Measurements from ENCODE around the gene PXDC1.
"Not testable (repeated sequence)": the region's sequence is repeated elsewhere in the genome, so short reads cannot be mapped to it uniquely, and the experiment has no call there.

The PXDC1 gene

DNA sequence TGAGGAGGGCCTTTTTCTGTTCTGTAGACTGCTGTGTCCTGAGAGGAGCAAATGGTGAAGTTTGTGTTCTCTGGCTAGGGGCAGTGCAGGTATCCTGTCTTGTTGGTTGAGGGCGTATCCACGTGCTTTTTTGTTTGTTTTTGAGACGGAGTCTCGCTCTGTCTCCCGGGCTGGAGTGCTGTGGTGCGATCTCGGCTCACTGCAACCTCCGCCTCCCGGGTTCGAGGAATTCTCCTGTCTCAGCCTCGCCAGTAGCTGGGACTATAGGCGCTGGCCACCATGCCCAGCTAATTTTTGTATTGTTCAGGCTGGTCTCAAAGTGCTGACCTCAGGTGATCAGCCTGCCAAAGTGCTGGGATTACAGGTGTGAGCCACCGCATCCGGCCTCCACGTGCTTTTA is 10.8 kb upstream of the PXDC1 start:
- no peak for DNase-seq (ENCODE audit: low read depth)

GRCh38 chr6:3761989-3762270 is 10.4 kb upstream of the PXDC1 start:
- no peak for DNase-seq (ENCODE audit: low read depth)

DNA sequence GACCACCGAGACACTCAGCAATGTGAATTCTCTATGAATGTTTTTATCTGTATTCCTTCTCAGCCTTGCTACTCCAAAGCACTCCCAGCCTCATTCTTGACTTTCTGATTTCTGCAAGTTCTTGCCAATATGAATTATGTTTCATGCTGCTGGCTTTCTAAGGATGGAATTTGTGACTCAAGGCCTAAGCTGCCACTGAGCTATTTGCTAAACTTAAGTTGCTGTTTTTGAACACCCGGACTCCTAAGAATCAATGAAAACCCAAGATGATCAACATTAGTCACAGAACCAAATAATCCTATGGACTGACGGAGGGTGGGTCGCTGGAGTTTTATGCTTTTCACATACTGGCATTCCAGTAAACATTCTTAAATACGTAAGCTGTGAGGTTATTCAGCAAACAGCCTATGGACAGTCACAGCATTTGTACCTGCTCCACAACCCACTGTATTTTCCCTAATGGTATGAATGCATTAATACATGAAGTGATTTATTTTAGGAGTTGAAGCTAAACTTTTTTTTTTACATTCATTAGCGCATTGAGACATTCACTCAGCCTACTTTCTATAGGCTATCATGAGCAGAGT is 8.2 kb upstream of the PXDC1 start:
- DNase-seq (ENCODE audit: low read depth) = no peak

DNA sequence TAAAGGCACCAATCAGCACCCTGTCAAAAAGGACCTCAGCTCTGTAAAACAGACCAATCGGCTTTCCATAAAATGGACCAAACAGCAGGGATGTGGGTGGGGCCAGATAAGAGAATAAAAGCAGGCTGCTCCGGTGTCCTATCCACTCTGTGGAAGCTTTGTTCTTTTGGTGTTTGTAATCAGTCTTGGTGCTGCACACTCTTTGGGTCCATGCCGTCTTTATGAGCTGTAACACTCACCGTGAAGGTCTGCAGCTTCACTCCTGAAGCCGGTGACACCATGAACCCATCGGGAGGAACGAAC is 7.3 kb upstream of the PXDC1 start:
- DNase-seq (ENCODE audit: low read depth) = no peak

DNA sequence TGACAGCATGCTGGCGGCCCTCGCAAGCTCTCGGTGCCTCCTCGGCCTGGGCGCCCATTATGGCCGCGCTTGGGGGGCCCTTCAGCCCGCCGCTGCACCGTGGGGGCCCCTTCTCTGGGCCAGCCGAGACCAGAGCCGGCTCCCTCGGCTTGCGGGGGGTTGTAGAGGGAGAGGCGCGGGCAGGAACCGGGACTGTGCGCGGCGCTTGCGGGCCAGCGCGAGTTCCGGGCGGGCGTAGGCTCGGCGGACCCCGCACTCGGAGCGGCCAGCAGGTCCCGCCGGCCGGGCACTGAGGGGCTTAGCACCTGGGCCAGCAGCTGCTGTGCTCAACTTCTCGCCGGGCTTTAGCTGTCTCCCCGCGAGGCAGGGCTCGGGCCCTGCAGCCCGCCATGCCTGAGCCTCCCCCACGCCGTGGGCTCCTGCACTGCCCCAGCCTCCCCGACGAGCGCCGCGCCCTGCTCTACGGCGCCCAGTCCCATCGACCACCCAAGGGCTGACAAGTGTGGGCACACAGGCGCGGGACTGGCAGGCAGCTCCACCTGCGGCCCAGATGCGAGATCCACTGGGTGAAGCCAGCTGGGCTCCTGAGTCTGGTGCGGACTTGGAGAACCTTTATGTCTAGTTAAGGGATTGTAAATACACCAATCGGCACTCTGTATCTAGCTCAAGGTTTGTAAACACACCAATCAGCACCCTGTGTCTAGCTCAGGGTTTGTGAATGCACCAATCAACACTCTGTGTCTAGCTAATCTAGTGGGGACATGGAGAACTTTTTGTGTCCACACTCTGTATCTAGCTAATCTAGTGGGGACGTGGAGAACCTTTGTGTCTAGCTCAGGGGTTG is 6.7 kb upstream of the PXDC1 start:
- DNase-seq (ENCODE audit: low read depth) = not testable (repeated sequence)

DNA sequence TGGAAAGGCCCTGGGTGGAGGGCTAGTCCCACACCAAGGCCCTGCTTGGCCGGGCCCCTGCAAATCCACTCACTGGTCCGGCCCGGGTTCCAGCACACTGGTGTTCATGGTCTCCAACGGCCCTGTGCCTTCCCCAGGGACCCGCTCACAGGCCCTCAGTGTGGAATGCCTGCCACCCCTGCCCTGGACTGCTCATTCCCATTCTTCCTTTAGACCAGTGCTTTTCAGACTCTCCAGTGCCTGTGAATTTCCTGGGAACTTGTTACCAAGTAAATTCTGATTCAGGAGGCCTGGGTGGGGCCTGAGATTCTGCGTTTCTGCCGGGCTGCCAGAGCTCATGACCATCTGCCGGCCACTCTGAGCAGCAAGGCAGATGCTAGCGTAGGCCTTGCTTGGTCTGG is 5.7 kb upstream of the PXDC1 start:
- no peak for DNase-seq (ENCODE audit: low read depth)

- DNase-seq (ENCODE audit: low read depth) = no peak
Measured at GRCh38 chr6:3756546-3756945, 5.0 kb upstream of the PXDC1 start.

- no peak for DNase-seq (ENCODE audit: low read depth)
Measured at GRCh38 chr6:3755637-3756545, 4.4 kb upstream of the PXDC1 start.

DNA sequence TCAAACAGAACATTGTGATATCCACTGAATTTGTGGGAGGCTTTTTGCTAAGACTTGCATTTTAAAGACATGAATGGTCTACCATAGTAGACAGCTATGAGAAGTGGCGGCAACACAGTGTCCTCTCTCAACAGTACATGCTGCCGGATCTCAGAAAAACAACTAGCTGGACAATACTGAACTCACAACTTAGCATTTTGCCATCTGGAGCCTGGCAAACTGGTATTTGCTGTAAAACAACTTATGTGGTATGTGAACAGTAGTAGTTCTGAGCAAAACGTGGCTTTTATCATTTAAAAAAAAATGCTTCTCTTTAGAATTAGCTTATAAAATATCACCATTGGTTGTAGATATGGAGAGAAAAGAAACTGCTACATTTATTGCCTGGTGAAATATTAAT is 3.3 kb upstream of the PXDC1 start:
- DNase-seq (ENCODE audit: low read depth) = no peak

- DNase-seq (ENCODE audit: low read depth) = not testable (repeated sequence)
Measured at GRCh38 chr6:3754032-3754725, 2.7 kb upstream of the PXDC1 start.

DNA sequence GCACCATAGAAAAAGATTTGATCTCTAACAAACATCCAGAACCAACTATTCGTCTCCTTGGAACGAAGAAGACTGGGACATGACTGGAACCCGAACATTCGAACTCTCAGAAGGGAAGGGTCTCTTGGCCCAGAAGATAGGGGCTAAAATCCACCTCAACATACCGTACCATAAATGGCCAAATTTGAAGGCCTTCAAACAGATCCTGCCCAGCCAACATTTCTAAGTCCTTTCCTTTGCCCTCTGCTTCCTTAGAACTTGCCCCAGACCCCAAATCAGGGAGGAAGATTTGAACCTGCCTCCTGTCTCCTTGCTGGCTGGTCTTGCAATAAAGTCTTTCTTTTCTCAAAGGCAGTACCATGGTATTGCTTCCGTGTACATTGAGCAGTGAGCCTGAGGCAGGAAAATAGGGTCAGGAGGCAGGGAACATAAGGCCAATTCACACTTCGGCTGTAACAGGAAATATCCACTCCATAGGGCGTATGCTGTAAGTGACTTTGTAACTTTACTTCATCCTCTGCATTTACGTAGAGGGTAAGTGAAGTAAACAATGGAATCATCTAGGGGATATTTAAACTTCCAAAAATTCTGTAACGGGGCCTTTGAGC is 1.8 kb upstream of the PXDC1 start:
- no peak for DNase-seq (ENCODE audit: low read depth)

GRCh38 chr6:3752531-3753227 is 1.2 kb upstream of the PXDC1 start:
- no peak for DNase-seq (ENCODE audit: low read depth)

DNA sequence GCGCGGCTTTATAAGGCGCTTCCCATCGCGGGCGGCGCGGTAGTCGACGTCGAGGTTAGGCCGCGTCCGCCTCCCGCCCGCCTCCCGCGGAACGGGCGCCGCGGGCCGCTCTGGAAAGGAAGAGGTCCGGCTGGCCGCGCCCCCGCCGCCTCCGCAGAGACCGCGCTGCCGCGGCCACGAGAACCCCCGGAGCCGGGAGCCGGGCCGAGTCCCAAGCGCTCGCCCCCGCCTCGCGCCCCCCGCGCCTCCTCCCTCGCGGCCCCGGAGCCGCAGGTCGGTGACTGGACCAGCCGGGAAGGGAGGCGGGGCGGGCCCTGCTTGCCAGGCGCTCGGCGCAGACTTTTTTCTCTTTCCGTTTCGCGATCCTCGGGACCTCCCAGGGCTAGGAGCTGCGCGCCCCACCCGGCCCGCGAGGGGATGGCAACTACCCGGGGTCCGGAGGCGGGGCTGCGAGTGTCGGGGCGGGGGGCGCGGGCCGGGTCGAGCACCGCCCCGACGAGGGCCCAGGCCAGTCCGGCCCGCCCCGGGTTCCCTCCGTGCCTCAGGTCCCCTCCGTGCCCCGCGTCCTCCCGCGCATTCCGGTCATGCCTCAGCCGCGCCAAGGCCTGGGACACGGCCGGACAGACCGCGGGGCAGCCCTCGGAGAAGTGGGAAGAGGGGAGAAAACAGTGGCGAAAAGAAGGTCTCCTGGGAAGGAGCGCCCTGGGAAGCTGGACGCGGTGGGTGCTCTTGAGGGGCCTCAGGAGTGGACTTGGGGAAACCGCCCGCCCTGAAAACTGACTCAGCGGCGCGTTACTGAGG is 417 bp upstream of the PXDC1 start:
- no peak for DNase-seq (ENCODE audit: low read depth)

GRCh38 chr6:3750317-3751076 is 1.0 kb downstream of the PXDC1 start:
- DNase-seq (ENCODE audit: low read depth) = no peak

DNA sequence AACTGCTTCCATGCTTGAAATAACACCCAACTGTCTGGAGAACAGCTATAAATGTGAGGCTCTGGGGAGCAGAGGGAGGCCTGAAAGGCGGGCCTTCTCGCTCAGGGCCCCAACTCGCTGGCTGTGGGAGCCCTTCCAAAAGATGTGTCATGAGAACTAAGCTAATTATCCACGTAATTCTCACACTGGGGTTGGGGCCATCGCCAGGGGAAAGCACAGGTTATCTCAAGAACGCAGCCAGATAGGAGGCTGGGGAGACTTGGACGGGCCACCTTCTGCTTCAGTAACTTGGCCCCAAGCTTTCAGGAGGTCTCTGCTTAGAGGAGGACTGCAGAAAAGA is 1.6 kb downstream of the PXDC1 start:
- no peak for DNase-seq (ENCODE audit: low read depth)

DNA sequence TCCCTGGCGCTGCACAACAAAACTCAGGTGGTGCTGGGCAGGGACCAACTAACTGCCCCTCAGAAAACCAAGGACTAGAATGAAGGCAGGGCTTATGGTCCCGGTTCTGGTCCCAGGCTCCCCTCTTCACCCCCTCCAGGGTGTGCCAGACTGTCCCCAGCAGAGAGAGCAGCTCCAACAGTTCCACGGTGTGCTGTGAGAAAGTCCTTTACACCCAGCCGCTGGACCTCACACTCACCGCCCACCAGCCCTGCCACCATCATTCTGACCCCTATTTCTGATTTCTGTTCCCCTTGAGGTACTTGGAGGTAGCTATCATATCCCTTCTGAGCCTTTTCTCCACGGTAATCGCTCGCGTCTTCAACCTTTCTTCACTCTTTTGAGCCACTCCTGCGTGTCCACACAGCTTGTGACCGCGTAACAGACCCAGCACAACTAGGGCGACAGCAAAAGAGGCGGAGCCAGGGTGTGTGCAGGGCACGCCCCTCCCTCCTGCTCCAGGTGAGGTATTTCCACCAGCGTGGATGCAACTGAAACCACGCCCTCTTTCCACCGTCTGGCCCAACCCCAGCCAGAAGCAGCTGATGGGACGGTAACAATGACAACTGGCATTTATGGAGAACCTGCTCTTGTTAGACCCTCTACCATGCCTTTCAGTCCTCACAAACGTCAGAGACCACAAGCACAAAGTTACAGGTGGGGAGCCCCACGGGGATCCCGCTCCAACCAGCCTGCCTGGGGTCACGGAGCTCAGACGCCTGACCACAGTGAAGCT is 2.3 kb downstream of the PXDC1 start:
- no peak for DNase-seq (ENCODE audit: low read depth)

GRCh38 chr6:3748208-3749066 is 3.1 kb downstream of the PXDC1 start:
- no peak for DNase-seq (ENCODE audit: low read depth)

DNA sequence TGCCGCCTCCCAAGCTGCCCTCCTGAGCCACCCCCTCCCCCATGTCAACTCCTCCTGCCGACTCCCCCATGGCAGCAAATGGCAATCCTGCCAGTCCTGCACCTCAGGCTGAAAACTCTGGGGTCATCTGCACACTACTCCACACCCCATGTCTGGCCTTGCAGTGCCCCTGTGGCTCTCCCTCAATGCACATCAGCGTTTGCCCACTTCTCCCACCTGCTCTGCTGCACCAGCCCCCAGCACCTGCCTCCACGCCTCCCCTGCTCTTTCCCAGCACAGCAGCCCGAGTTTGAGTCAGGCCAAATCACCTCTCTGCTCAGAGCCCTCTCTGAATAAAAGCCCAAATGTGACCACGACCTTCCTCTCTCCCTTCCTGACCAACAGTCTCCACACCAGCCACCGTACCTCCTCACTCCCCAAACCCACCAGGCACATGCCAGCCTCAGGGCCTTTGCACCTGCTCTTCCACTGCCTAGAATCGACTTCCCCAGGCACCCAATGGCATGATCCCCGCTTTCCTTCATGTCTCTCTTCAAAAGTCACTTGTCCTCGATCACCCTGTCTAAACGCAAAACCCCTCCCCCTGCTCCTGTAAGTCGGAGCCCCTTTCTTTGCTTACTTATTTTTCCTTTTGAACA is 4.3 kb downstream of the PXDC1 start:
- no peak for DNase-seq (ENCODE audit: low read depth)

All from stimulated activated CD8-positive, alpha-beta memory T cell treated with anti-CD3 and anti-CD28 coated beads, Interleukin-7, amount 100 ng/mL, for 24 hours (primary cell).